Measurements from ENCODE around the gene SHH.

Gene SHH

GRCh38 chr7:155787171-155787851 lies 25.0 kb downstream of the SHH start:
- TF ChIP-seq, protein P1, sequence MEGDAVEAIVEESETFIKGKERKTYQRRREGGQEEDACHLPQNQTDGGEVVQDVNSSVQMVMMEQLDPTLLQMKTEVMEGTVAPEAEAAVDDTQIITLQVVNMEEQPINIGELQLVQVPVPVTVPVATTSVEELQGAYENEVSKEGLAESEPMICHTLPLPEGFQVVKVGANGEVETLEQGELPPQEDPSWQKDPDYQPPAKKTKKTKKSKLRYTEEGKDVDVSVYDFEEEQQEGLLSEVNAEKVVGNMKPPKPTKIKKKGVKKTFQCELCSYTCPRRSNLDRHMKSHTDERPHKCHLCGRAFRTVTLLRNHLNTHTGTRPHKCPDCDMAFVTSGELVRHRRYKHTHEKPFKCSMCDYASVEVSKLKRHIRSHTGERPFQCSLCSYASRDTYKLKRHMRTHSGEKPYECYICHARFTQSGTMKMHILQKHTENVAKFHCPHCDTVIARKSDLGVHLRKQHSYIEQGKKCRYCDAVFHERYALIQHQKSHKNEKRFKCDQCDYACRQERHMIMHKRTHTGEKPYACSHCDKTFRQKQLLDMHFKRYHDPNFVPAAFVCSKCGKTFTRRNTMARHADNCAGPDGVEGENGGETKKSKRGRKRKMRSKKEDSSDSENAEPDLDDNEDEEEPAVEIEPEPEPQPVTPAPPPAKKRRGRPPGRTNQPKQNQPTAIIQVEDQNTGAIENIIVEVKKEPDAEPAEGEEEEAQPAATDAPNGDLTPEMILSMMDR (conservative IDR thresholded peaks at IDR 0.05) = no peak
- TF ChIP-seq ZFX (IDR thresholded peaks at IDR 0.05) = no peak
- H3K27ac ChIP-seq = no peak overlapping the region

DNA sequence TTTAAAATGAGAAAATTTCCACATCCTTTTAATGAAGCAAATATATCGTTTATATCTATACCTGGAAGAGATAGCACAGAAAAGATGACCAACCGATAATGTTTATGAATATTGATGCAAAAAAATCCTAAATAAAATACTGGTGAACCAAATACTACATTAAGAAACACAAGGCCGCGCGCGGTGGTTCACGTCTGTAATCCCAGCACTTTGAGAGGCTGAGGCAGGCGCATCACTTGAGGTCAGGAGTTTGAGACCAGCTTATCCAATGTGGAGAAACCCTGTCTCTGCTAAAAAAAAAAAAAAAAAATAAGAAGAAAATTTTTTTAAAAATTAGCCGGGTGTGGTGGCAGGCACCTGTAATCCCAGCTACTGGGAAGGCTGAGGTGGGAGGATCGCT lies 25.8 kb downstream of the SHH start:
- TF ChIP-seq, protein P1 (conservative IDR thresholded peaks at IDR 0.05) = no peak
- no peak for TF ChIP-seq ZFX (IDR thresholded peaks at IDR 0.05)

DNA sequence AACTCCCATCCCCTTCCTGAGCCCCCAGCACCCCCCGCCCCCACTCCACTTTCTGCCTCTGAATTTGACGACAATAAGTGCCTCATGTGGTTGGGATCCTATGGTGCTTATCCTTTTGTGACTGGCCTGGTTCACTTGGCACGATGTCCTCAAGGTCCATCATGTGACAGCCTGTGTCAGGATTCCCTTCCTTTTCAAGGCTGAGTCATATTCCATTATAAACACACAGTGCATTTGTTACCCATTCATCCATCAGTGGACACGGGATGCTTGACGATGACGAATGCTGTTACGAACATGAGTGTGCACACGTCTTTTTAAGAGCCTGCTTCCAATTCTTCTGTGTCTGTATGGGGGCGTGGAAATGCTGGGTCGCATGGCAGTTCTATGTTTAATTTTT lies 26.7 kb downstream of the SHH start:
- H3K27ac ChIP-seq = no peak overlapping the region
- no peak for TF ChIP-seq ZFX (IDR thresholded peaks at IDR 0.05)
- TF ChIP-seq, protein P1 (conservative IDR thresholded peaks at IDR 0.05) = no peak

More for the DNA sequence above, 25.8 kb downstream of the SHH start:
- H3K27ac ChIP-seq = no peak overlapping the region

- no peak overlapping the region for H3K27ac ChIP-seq
- no peak for TF ChIP-seq ZFX (IDR thresholded peaks at IDR 0.05)
- TF ChIP-seq, protein P1 (conservative IDR thresholded peaks at IDR 0.05) = no peak
Observed at GRCh38 chr7:155782466-155782865, 29.8 kb downstream of the SHH start.

GRCh38 chr7:155781433-155781832 lies 30.8 kb downstream of the SHH start:
- TF ChIP-seq ZFX (IDR thresholded peaks at IDR 0.05) = no peak
- TF ChIP-seq, protein P1 (conservative IDR thresholded peaks at IDR 0.05) = no peak
- H3K27ac ChIP-seq = no peak overlapping the region

DNA sequence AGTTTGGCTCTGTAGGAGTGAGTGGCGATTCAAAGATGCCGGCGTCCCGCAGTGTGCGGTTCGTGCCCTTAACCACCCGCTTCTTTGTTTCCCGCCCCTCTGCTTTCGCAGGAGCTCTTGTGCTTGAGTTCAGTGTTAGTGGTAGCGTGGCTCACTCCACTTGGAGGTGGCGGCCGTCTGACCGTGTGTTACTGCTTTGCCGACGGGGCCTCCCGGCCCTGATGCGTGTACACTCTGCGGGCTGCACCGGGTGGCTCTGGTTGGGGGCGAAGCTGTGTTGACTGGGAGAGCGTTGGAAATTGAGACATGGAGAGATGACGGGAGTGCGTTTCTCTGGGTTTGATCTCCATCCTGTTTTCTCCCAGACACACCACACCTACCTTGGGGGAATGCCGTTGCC lies 31.4 kb downstream of the SHH start:
- TF ChIP-seq, protein P1 (conservative IDR thresholded peaks at IDR 0.05) = no peak
- no peak for TF ChIP-seq ZFX (IDR thresholded peaks at IDR 0.05)

DNA sequence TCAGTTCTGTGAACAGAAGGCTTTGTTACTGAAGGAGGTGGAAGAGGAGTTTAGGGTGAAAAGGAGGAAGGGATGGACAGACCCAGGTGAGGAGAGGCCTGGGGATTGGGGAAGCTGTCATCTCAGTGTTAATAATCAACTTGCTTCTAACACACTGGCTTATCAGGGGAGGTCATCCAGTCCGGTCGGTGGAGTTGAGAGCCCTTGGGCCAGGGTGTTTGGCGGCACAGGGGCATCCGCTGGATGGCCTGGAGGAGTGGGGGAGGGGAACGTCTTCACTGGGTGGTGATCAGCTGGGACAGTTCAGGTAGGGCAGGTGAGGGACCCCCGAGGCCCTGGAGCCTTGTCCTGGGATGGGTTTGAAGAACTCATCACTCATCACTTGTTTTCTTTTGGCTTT lies 33.9 kb downstream of the SHH start:
- no peak overlapping the region for H3K27ac ChIP-seq
- no peak for TF ChIP-seq ZFX (IDR thresholded peaks at IDR 0.05)
- TF ChIP-seq, protein P1 (conservative IDR thresholded peaks at IDR 0.05) = no peak

More for the DNA sequence above, 31.4 kb downstream of the SHH start:
- H3K27ac ChIP-seq = no peak overlapping the region

Measured in C4-2B (cell line).